ENCODE measurements around the gene EPM2A.

DNA sequence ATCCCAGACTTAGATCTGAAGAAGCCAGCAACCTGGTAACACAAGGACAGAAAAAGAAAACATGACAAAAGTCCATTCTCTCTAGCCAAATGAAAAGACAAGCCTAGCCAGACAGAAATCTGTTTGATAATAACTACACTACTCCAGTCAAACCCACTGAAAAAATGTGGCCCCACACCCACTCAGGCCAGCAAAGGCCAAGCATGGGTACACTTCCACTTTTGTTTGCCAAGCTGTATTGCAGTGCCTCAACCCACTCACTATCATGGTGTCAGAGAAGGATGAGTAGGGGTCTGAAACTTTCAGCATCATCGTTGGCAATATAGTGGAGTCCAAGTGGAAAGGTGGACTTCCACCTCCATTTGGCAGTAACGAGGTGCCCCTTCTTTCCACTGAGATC lies 45.8 kb downstream of the EPM2A start:
- TF ChIP-seq POLR2A (IDR thresholded peaks at IDR 0.05; ENCODE audit: low read depth, low read length), result no peak
- TF ChIP-seq POLR2AphosphoS5 (IDR thresholded peaks at IDR 0.05; ENCODE audit: low read depth, low read length), result no peak
- no peak for TF ChIP-seq TAF1 (IDR thresholded peaks at IDR 0.05; ENCODE audit: low read depth, low read length)

Measured in GM12891 (cell line).